ENCODE results near the gene ADRA2C.

DNA sequence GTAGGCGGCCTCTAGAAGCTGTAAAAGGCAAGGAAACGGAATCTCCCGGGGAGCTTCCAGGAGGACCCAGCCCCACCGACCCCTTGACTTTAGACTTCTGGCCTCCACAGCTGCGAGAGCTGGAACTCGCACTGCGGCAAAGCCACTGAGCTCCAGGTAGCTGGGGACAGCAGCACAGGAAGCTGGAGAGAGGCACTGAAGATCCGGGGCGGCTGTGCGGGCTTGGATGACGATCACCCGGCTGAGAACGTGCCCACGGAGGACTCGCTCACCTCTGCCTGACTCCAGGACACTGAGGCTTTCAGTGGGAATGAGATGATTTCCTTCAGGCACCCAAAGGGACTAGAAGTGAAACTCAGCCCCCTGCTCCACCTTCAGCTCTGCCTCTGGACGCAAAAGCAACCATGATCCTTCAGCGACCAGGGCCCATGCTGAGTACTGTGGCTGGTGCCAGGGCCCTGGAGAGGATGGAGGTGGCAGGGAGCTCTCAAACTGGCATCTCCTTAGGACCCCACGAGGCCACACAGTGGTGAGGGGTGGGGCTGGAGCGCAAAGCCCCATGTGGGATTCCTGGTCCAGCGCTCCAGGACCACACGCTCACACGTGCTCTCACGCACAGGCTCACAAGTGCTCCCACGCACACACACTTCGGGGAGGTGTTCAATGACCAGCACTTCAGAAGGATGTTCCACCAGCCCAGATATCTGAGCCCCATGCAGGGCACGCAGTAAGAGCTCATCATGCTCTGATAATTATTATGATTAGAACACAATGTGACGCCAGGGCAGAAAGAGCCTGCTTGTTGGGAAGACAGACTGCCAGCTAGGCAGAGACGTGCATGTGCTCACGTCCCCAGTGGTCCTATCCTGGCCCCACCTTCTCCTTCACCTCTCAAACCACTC, 47.2 kb downstream of the ADRA2C start:
- TF ChIP-seq, protein P1, sequence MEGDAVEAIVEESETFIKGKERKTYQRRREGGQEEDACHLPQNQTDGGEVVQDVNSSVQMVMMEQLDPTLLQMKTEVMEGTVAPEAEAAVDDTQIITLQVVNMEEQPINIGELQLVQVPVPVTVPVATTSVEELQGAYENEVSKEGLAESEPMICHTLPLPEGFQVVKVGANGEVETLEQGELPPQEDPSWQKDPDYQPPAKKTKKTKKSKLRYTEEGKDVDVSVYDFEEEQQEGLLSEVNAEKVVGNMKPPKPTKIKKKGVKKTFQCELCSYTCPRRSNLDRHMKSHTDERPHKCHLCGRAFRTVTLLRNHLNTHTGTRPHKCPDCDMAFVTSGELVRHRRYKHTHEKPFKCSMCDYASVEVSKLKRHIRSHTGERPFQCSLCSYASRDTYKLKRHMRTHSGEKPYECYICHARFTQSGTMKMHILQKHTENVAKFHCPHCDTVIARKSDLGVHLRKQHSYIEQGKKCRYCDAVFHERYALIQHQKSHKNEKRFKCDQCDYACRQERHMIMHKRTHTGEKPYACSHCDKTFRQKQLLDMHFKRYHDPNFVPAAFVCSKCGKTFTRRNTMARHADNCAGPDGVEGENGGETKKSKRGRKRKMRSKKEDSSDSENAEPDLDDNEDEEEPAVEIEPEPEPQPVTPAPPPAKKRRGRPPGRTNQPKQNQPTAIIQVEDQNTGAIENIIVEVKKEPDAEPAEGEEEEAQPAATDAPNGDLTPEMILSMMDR (IDR thresholded peaks at IDR 0.05; ENCODE audit: poor library complexity) = no peak
- TF ChIP-seq EZH2phosphoT487 (IDR thresholded peaks at IDR 0.05; ENCODE audit: low read depth, severe bottlenecking, unreplicated experiment) = no peak

All from hepatocyte (in vitro differentiated cells).